GM12878 (cell line): ENCODE results near the gene RALGPS1. TPM values are rescaled to one million over a fixed set of nuclear protein-coding genes. Genes with fewer than 3 reads are reported as not detected.

Experiments
- ATAC-seq: fragments of 200-7000 bp; cut with Tn5 transposase; 3 replicates; pipeline ENCODE4 v1.9.1; 2020; ENCODE audit warnings: mild to moderate bottlenecking, moderate library complexity
- BruUV-seq: library from RNA; stranded (reverse); fragments of 400-500 nt; replicated peaks from 2 replicates; lab custom pipeline; 2021; lab: Mats Ljungman, UMichigan
- CTCF ChIA-PET: fragments of 300-600 bp; sonication (Branson Sonifier 250); formaldehyde crosslinking; extraction: SDS; loops from one replicate; lab custom pipeline; 2021; ENCODE audit warnings: inconsistent platforms; lab: Yijun Ruan, JAX
- POLR2A ChIA-PET: fragments of 350-600 bp; formaldehyde crosslinking; extraction: SDS; loops from one replicate; lab custom pipeline; 2021; ENCODE audit warnings: inconsistent platforms; lab: Charles Lee
- RAD21 ChIA-PET: fragments of 300-600 bp; sonication (Branson Sonifier 250); formaldehyde crosslinking; loops from one replicate; lab custom pipeline; 2023; ENCODE audit warnings: antibody characterized with exemption; ENCODE audit not compliant: unreplicated experiment; lab: Charles Lee
- SMC1A ChIA-PET: fragments of 300-600 bp; sonication (Branson Sonifier 250); formaldehyde crosslinking; loops from one replicate; lab custom pipeline; 2023; ENCODE audit not compliant: unreplicated experiment, uncharacterized antibody; lab: Charles Lee
- DNase-seq: peaks from one replicate; pipeline ENCODE4 v3.0.0-alpha.2; 2011; ENCODE audit warnings: low read depth, low spot score
- FAIRE-seq: peaks from 3 replicates; lab custom pipeline; 2011; peaks lifted over from hg19 to GRCh38; lab: Jason Lieb, UNC
- H2AFZ ChIP-seq: 2 replicates; pipeline ENCODE4 v1.6.0; 2011; ENCODE audit warnings: low read depth, low read length, control low read depth; ENCODE audit not compliant: control insufficient read depth
- H3K27ac ChIP-seq: 2 replicates; pipeline ENCODE4 v1.5.1; 2011; ENCODE audit warnings: control low read depth; ENCODE audit not compliant: control insufficient read depth, insufficient read depth
- H3K27me3 ChIP-seq, 2 experiments: replicated peaks in 1 of 2; 2 replicates each; pipeline versions ENCODE4 v1.6.0 to v1.6.1; 2011; ENCODE audit warnings: low read length in 1 of 2; ENCODE audit not compliant: control insufficient read depth in 2 of 2, insufficient read depth in 2 of 2
- H3K36me3 ChIP-seq, 2 experiments: 2 replicates each; pipeline ENCODE4 v1.5.1; 2011; ENCODE audit warnings: low read length in 1 of 2; ENCODE audit not compliant: control insufficient read depth in 2 of 2, insufficient read depth in 2 of 2
- H3K4me1 ChIP-seq: 2 replicates; pipeline ENCODE4 v1.6.1; 2011; ENCODE audit warnings: mild to moderate bottlenecking, low read length, moderate library complexity, mixed read lengths; ENCODE audit not compliant: control insufficient read depth, insufficient read depth
- H3K4me2 ChIP-seq: 2 replicates; pipeline ENCODE4 v1.6.0; 2011; ENCODE audit warnings: control low read depth; ENCODE audit not compliant: control insufficient read depth, insufficient read depth
- H3K4me3 ChIP-seq: fragments of 200-600 bp; sonication (generic); 2 replicates; pipeline ENCODE4 v1.5.1; 2016
- H3K79me2 ChIP-seq: 2 replicates; pipeline ENCODE4 v1.6.0; 2011; ENCODE audit warnings: low read length; ENCODE audit not compliant: control insufficient read depth, insufficient read depth
- H3K9ac ChIP-seq: 2 replicates; pipeline ENCODE4 v1.8.0; 2011; ENCODE audit warnings: low read length, control low read depth, mixed read lengths; ENCODE audit not compliant: control insufficient read depth, insufficient read depth
- H3K9me3 ChIP-seq: replicated peaks from 3 replicates; pipeline ENCODE4 v1.5.1; 2011; ENCODE audit warnings: mild to moderate bottlenecking, low read length; ENCODE audit not compliant: control insufficient read depth, insufficient read depth
- H4K20me1 ChIP-seq: 2 replicates; pipeline ENCODE4 v1.6.0; 2011; ENCODE audit not compliant: control insufficient read depth, insufficient read depth
- CBX3 ChIP-seq: fragments of 200-600 bp; sonication (generic); IDR thresholded peaks from 2 replicates; pipeline ENCODE4 v1.6.1; 2016; ENCODE audit warnings: low read depth, borderline replicate concordance
- CEBPB ChIP-seq, 2 experiments: fragments of 150-350 bp in 1 of 2; IDR thresholded peaks; 2 replicates each; pipeline ENCODE4 v1.6.1; 2012 to 2014; ENCODE audit warnings: low read depth in 2 of 2, low read length in 2 of 2, borderline replicate concordance in 1 of 2, inconsistent platforms in 1 of 2
- EP300 ChIP-seq, 2 experiments: fragments of 150-350 bp in 1 of 2; IDR thresholded peaks; 2 replicates each; pipeline ENCODE4 v1.6.1; 2011 to 2012; ENCODE audit warnings: low read depth in 2 of 2, low read length in 2 of 2, borderline replicate concordance in 1 of 2, improper control_type of control experiment in 1 of 2, inconsistent platforms in 1 of 2; ENCODE audit not compliant: control insufficient read depth in 1 of 2
- ETV6 ChIP-seq, 2 experiments: fragments of 450-650 bp in 1 of 2; IDR thresholded peaks in 1 of 2; conservative IDR thresholded peaks in 1 of 2; 2 replicates each; pipeline ENCODE4 v1.6.1; 2014; ENCODE audit warnings: antibody characterized with exemption in 1 of 2, borderline replicate concordance in 1 of 2, low read depth in 1 of 2, mild to moderate bottlenecking in 1 of 2, moderate library complexity in 1 of 2
- HDAC2 ChIP-seq: fragments of 200-600 bp; sonication (generic); IDR thresholded peaks from 2 replicates; pipeline ENCODE4 v1.6.1; 2017
- PML ChIP-seq: IDR thresholded peaks from 2 replicates; pipeline ENCODE4 v1.6.1; 2012; ENCODE audit warnings: low read length, inconsistent platforms
- POLR2A ChIP-seq: IDR thresholded peaks from 2 replicates; pipeline ENCODE4 v1.6.1; 2011; ENCODE audit warnings: low read depth, mild to moderate bottlenecking, low read length
- SIN3A ChIP-seq: IDR thresholded peaks from 2 replicates; pipeline ENCODE4 v1.6.1; 2012; ENCODE audit warnings: low read depth, low read length, improper control_type of control experiment
- SMAD5 ChIP-seq: IDR thresholded peaks from 2 replicates; pipeline ENCODE4 v1.6.1; 2016; ENCODE audit warnings: antibody characterized with exemption, low read depth
- SREBF2 ChIP-seq: IDR thresholded peaks from 2 replicates; pipeline ENCODE4 v1.6.1; 2012; ENCODE audit warnings: mild to moderate bottlenecking, low read length
- USF1 ChIP-seq: IDR thresholded peaks from 2 replicates; pipeline ENCODE4 v1.6.1; 2011; ENCODE audit warnings: borderline replicate concordance, low read depth, mild to moderate bottlenecking, moderate library complexity, mixed read lengths, low read length; ENCODE audit not compliant: insufficient read depth; ENCODE audit errors: extremely low read length
- ZNF24 ChIP-seq: fragments of 450-650 bp; IDR thresholded peaks from 2 replicates; pipeline ENCODE4 v1.6.1; 2017; ENCODE audit warnings: antibody characterized with exemption, mild to moderate bottlenecking
- WGBS: methylation state at CpG from one replicate; pipeline ENCODE4 v1.1.6; 2016; ENCODE audit warnings: low lambda C conversion rate; ENCODE audit not compliant: insufficient replicate concordance, insufficient coverage; ENCODE audit errors: missing lambda C conversion rate; 5-methylcytosine and 5-hydroxymethylcytosine counted together
- in situ Hi-C: fragments of 300-500 bp; cut with MboI; formaldehyde crosslinking; loops from 9 replicates; pipeline ENCODE4 v1.14.3; 2018; ENCODE audit warnings: mixed read lengths
- intact Hi-C: fragments of 100-400 bp; cut with micrococcal nuclease; formaldehyde crosslinking; loops from one replicate; pipeline ENCODE4 v1.14.2; 2022; ENCODE audit not compliant: unreplicated experiment
- polyA plus RNA-seq, 11 experiments: library from polyadenylated mRNA; depleted of rRNA in 4 of 11; unstranded in 6 of 11; stranded (reverse) in 5 of 11; fragments of >200 nt; fragmentation: Nextera tagmentation in 4 of 11; fragmentation: Illumina TruSeq in 1 of 11; extraction: Ambion mirVana in 4 of 11; extraction: Trizol in 1 of 11; gene quantifications; 1 replicate in 1 of 11; 2 replicates in 10 of 11; pipeline versions ENCODE4 v1.2.1 to v1.2.3, GENCODE V29; 2011 to 2016; ENCODE audit warnings: inconsistent platforms in 2 of 11, missing spikeins in 2 of 11, low read depth in 1 of 11
- total RNA-seq, 4 experiments: library from RNA; depleted of rRNA in 3 of 4; stranded (reverse); fragments of >200 nt in 3 of 4; fragmentation: Illumina TruSeq in 1 of 4; extraction: Trizol in 1 of 4; gene quantifications; 2 replicates each; pipeline versions ENCODE4 v1.2.1 to v1.2.3, GENCODE V29; 2013 to 2021
- TF ChIP-seq, protein P1 (sequence below): fragments of 450-650 bp; IDR thresholded peaks from 2 replicates; pipeline ENCODE4 v1.6.1; 2016; ENCODE audit warnings: mild to moderate bottlenecking, moderate library complexity, borderline replicate concordance
- TF ChIP-seq, protein P2 (sequence below): fragments of 450-650 bp; IDR thresholded peaks from 2 replicates; pipeline ENCODE4 v1.6.1; 2018; ENCODE audit warnings: borderline replicate concordance, mild to moderate bottlenecking; ENCODE audit not compliant: partially characterized antibody

The RALGPS1 gene
- total and polyA plus RNA-seq, 10 of the 15 experiments (the other 5 are each of a cell fraction or from before 2014, with no cell fraction given), result 0.13 to 5.6 (median 2.7) TPM

GRCh38 chr9:127142931-127143464, 228.4 kb downstream of the RALGPS1 start:
- WGBS, result 95% methylated on average over 2 of the region's 2 CpGs
- ChIA-PET CTCF (interaction anchor here (1.6 to 1.7 kb wide), 2 partner anchors 143 to 174 kb away, joined by 3 read pairs; no protein-coding TSS in a partner anchor), RAD21 (interaction anchor here (0.9 kb wide), 1 partner anchor 134 kb away, joined by 3 read pairs; no protein-coding TSS in a partner anchor), SMC1A (interaction anchor here (0.6 to 2.4 kb wide), 9 partner anchors 8 to 178 kb away, joined by 3 to 11 read pairs (median 3); no protein-coding TSS in a partner anchor), POLR2A (interaction anchor here (0.7 kb wide), 1 partner anchor 8 kb away, joined by 4 read pairs; no protein-coding TSS in a partner anchor)
- H3K4me2 ChIP-seq, result no peak overlapping the region
- no peak overlapping the region for H2AFZ ChIP-seq
- intact Hi-C loops, result no loop called here
- no peak overlapping the region for H3K4me3 ChIP-seq
- H3K79me2 ChIP-seq, result no peaks in the 10 kb centered on the region
- H3K9me3 ChIP-seq, result no peaks in the 10 kb centered on the region; the same call in 2 of the 3 replicates
- BruUV-seq, result no TSS peak
- DNase-seq (no peak), FAIRE-seq (no peak), ATAC-seq (no peak)
- no peaks in the 10 kb centered on the region for H4K20me1 ChIP-seq
- no peaks in the 10 kb centered on the region for H3K36me3 ChIP-seq
- H3K27me3 ChIP-seq, result no peaks in the 10 kb centered on the region
- no peak overlapping the region for H3K9ac ChIP-seq
- H3K4me1 ChIP-seq, result no peaks in the 10 kb centered on the region
- H3K27ac ChIP-seq, result no peak overlapping the region
- in situ Hi-C loops, result no loop called here
- no peak for TF ChIP-seq SMAD5
- no peak for TF ChIP-seq SREBF2
- TF ChIP-seq, protein P1, sequence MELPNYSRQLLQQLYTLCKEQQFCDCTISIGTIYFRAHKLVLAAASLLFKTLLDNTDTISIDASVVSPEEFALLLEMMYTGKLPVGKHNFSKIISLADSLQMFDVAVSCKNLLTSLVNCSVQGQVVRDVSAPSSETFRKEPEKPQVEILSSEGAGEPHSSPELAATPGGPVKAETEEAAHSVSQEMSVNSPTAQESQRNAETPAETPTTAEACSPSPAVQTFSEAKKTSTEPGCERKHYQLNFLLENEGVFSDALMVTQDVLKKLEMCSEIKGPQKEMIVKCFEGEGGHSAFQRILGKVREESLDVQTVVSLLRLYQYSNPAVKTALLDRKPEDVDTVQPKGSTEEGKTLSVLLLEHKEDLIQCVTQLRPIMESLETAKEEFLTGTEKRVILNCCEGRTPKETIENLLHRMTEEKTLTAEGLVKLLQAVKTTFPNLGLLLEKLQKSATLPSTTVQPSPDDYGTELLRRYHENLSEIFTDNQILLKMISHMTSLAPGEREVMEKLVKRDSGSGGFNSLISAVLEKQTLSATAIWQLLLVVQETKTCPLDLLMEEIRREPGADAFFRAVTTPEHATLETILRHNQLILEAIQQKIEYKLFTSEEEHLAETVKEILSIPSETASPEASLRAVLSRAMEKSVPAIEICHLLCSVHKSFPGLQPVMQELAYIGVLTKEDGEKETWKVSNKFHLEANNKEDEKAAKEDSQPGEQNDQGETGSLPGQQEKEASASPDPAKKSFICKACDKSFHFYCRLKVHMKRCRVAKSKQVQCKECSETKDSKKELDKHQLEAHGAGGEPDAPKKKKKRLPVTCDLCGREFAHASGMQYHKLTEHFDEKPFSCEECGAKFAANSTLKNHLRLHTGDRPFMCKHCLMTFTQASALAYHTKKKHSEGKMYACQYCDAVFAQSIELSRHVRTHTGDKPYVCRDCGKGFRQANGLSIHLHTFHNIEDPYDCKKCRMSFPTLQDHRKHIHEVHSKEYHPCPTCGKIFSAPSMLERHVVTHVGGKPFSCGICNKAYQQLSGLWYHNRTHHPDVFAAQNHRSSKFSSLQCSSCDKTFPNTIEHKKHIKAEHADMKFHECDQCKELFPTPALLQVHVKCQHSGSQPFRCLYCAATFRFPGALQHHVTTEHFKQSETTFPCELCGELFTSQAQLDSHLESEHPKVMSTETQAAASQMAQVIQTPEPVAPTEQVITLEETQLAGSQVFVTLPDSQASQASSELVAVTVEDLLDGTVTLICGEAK, result no peak
- TF ChIP-seq CEBPB (IDR thresholded peaks at IDR 0.05; ENCODE audit: borderline replicate concordance in 1 of 2, low read depth in 2 of 2, low read length in 2 of 2), result no peak
- TF ChIP-seq EP300 (IDR thresholded peaks at IDR 0.05; ENCODE audit: borderline replicate concordance in 1 of 2, control insufficient read depth in 1 of 2, low read depth in 2 of 2, low read length in 2 of 2), result no peak
- no peak for TF ChIP-seq PML
- TF ChIP-seq POLR2A, result no peak
- TF ChIP-seq, protein P2, sequence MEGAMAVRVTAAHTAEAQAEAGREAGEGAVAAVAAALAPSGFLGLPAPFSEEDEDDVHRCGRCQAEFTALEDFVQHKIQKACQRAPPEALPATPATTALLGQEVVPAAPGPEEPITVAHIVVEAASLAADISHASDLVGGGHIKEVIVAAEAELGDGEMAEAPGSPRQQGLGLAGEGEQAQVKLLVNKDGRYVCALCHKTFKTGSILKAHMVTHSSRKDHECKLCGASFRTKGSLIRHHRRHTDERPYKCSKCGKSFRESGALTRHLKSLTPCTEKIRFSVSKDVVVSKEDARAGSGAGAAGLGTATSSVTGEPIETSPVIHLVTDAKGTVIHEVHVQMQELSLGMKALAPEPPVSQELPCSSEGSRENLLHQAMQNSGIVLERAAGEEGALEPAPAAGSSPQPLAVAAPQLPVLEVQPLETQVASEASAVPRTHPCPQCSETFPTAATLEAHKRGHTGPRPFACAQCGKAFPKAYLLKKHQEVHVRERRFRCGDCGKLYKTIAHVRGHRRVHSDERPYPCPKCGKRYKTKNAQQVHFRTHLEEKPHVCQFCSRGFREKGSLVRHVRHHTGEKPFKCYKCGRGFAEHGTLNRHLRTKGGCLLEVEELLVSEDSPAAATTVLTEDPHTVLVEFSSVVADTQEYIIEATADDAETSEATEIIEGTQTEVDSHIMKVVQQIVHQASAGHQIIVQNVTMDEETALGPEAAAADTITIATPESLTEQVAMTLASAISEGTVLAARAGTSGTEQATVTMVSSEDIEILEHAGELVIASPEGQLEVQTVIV, result no peak
- TF ChIP-seq CBX3, result no peak
- TF ChIP-seq ETV6 (conservative IDR thresholded peaks at IDR 0.05 in 1 of 2, IDR thresholded peaks at IDR 0.05 in 1 of 2; ENCODE audit: borderline replicate concordance in 1 of 2, low read depth in 1 of 2), result no peak
- no peak for TF ChIP-seq SIN3A
- TF ChIP-seq USF1, result no peak
- no peak for TF ChIP-seq ZNF24
- TF ChIP-seq HDAC2, result no peak
